ENCODE results near the gene CHRD. TPM values are rescaled to one million over a fixed set of nuclear protein-coding genes. Genes with fewer than 3 reads are reported as not detected.

CHRD gene
- total and polyA plus RNA-seq, 9 of the 15 experiments (the other 6 are each of a cell fraction or from before 2014, with no cell fraction given) = 0.11 to 1.3 (median 0.59) TPM; not detected in 3

- TF ChIP-seq PCBP1 (IDR thresholded peaks at IDR 0.05; ENCODE audit: low read depth, low read length, poor library complexity, severe bottlenecking) (peak; percentile 21), ZNF263 (CRISPR knock-in tag; IDR thresholded peaks at IDR 0.05; ENCODE audit: borderline replicate concordance) (peak; percentile 76), USF2 (CRISPR knock-in tag; IDR thresholded peaks at IDR 0.05) (no peak), POLR2AphosphoS2 (IDR thresholded peaks at IDR 0.05; ENCODE audit: low read length) (no peak), SLC30A9 (CRISPR knock-in tag; IDR thresholded peaks at IDR 0.05) (no peak)
Measured at GRCh38 chr3:184379358-184380184, at the start of gene CHRD (continued).

- peaks cover 80% of the 10 kb centered on the region for H3K36me3 ChIP-seq (ENCODE audit: control insufficient read depth, insufficient read depth, low read length)
- H4K20me1 ChIP-seq (replicated peaks; ENCODE audit: control insufficient read depth, insufficient read depth, low read length) = peaks cover 24% of the 10 kb centered on the region
- H3K79me2 ChIP-seq (ENCODE audit: control insufficient read depth, insufficient read depth, low read length) = peaks cover 19% of the 10 kb centered on the region
- no TSS peak for BruUV-seq (replicated peaks)
- FAIRE-seq (peak; percentile 26), DNase-seq (ENCODE audit: extremely low read depth in 1 of 4, low spot score in 3 of 4) (no peak), ATAC-seq (no peak)
- intact Hi-C loops (cut with micrococcal nuclease) (no loop called here), in situ Hi-C loops (cut with MboI) (no loop called here)
- WGBS (ENCODE audit: insufficient coverage, low coverage, missing lambda C conversion rate) = 84% methylated on average over 10 of the region's 10 CpGs
- H3K27ac ChIP-seq (ENCODE audit: extremely low read depth, low read depth, low read length) = peak overlapping the region; percentile 83; the same call in 2 of the 3 replicates
- H3K9ac ChIP-seq (ENCODE audit: insufficient read depth in 1 of 2, low read depth in 2 of 2, low read length in 2 of 2) = peak overlapping the region in 1 of 2 experiments; percentile 57; a peak in 2 of 4 replicates
- H3K9me1 ChIP-seq (ENCODE audit: control insufficient read depth, insufficient read depth, low read length) = peaks cover 11% of the 10 kb centered on the region
- no peaks in the 10 kb centered on the region for H3K9me3 ChIP-seq (replicated peaks; ENCODE audit: control insufficient read depth, insufficient read depth, low read depth, low read length)
- H3K27me3 ChIP-seq (ENCODE audit: control insufficient read depth in 2 of 2, insufficient read depth in 2 of 2, low read length in 2 of 2) = no peaks in the 10 kb centered on the region
- H3K4me1 ChIP-seq (replicated peaks in 1 of 2; ENCODE audit: control insufficient read depth in 2 of 2, insufficient read depth in 2 of 2, low read length in 2 of 2) = peaks cover 50% of the 10 kb centered on the region in 2 experiments
- no peak overlapping the region for H2AFZ ChIP-seq (ENCODE audit: low read depth, low read length)
- POLR2A ChIA-PET = interaction anchor here (0.6 to 1.9 kb wide), 6 partner anchors 8 to 16 kb away, joined by 3 to 15 read pairs (median 5); no protein-coding TSS in a partner anchor
- H3K4me2 ChIP-seq (ENCODE audit: insufficient read depth, low read length) = no peak overlapping the region
- CTCF ChIA-PET (ENCODE audit: low intra/inter-chr PET ratio) = no interaction called here
- H3K4me3 ChIP-seq = no peak overlapping the region
- TF ChIP-seq BRCA1 (IDR thresholded peaks at IDR 0.05) (no peak), BRCA1 (CRISPR knock-in tag; IDR thresholded peaks at IDR 0.05) (no peak), ZFP1 (CRISPR knock-in tag; IDR thresholded peaks at IDR 0.05) (no peak), CTBP1 (IDR thresholded peaks at IDR 0.05; ENCODE audit: borderline replicate concordance) (no peak), OTX1 (CRISPR knock-in tag; IDR thresholded peaks at IDR 0.05) (0 out of 2 replicates have a peak, but pooled peaks have one; percentile 11), CBFA2T3 (IDR thresholded peaks at IDR 0.05) (no peak)
Measured at GRCh38 chr3:184332370-184333090, 47.3 kb upstream of the CHRD start.

Data from K562 (cell line).